CD4-positive, alpha-beta T cell (primary cell): Measurements from ENCODE around the gene UPF1. TPM values are rescaled to one million over a fixed set of nuclear protein-coding genes. Genes with fewer than 3 reads are reported as not detected.

Source experiments
- ATAC-seq: fragments of 200-7000 bp; cut with Tn5 transposase; one replicate; pipeline ENCODE4 v1.10.0; 2022; ENCODE audit warnings: mild to moderate bottlenecking; ENCODE audit not compliant: poor library complexity
- CTCF ChIA-PET: fragments of 350-600 bp; sonication (Branson Sonifier 250); formaldehyde crosslinking; loops from one replicate; lab custom pipeline; 2021; ENCODE audit warnings: antibody characterized with exemption, inconsistent platforms; lab: Charles Lee
- POLR2A ChIA-PET: fragments of 350-600 bp; sonication (Branson Sonifier 250); formaldehyde crosslinking; loops from one replicate; lab custom pipeline; 2021; ENCODE audit warnings: antibody characterized with exemption, inconsistent platforms; lab: Charles Lee
- DNase-seq, 14 experiments: peaks; one replicate each; pipeline ENCODE4 v3.0.0-alpha.2; 2013 to 2020; ENCODE audit warnings: mixed read lengths in 2 of 14
- H3K27ac ChIP-seq, 2 donors: one replicate each; pipeline versions ENCODE4 v1.5.1 to v1.7.0; 2013; ENCODE audit warnings: low read length in 2 of 2, low read depth in 1 of 2, mild to moderate bottlenecking in 1 of 2
- H3K27me3 ChIP-seq, 2 experiments: 1 replicate in 1 of 2; 2 replicates in 1 of 2; pipeline versions ENCODE4 v1.6.1 to v1.7.0; 2013; ENCODE audit warnings: low read length in 2 of 2, control low read depth in 1 of 2, mild to moderate bottlenecking in 1 of 2, moderate library complexity in 1 of 2; ENCODE audit not compliant: insufficient read depth in 2 of 2, control insufficient read depth in 1 of 2
- H3K36me3 ChIP-seq: one replicate; pipeline ENCODE4 v1.6.1; 2013; ENCODE audit warnings: low read length, control low read depth; ENCODE audit not compliant: insufficient read depth
- H3K4me1 ChIP-seq: one replicate; pipeline ENCODE4 v1.6.1; 2013; ENCODE audit warnings: low read length, control low read depth; ENCODE audit not compliant: insufficient read depth
- H3K4me3 ChIP-seq: one replicate; pipeline ENCODE4 v1.5.1; 2013; ENCODE audit warnings: mild to moderate bottlenecking, low read length, moderate library complexity
- H3K9me3 ChIP-seq, 2 experiments: 1 replicate in 1 of 2; 2 replicates in 1 of 2; pipeline versions ENCODE4 v1.6.1 to v1.7.0; 2013; ENCODE audit warnings: low read length in 2 of 2, mild to moderate bottlenecking in 2 of 2, control low read depth in 1 of 2, moderate library complexity in 1 of 2; ENCODE audit not compliant: control insufficient read depth in 1 of 2, insufficient read depth in 1 of 2
- H3K27ac Mint-ChIP-seq: one replicate; pipeline ENCODE4 v1.8.0; 2020; ENCODE audit warnings: mixed read lengths
- H3K27me3 Mint-ChIP-seq: one replicate; pipeline ENCODE4 v1.8.0; 2021; ENCODE audit warnings: mixed read lengths
- H3K36me3 Mint-ChIP-seq: one replicate; pipeline ENCODE4 v1.8.0; 2021; ENCODE audit warnings: low read depth, mixed read lengths
- H3K4me1 Mint-ChIP-seq: one replicate; pipeline ENCODE4 v1.8.0; 2021; ENCODE audit warnings: low read depth, mixed read lengths
- H3K4me3 Mint-ChIP-seq: one replicate; pipeline ENCODE4 v1.8.0; 2020; ENCODE audit warnings: mild to moderate bottlenecking, mixed read lengths
- H3K9me3 Mint-ChIP-seq: one replicate; pipeline ENCODE4 v1.8.0; 2020; ENCODE audit warnings: mixed read lengths
- CTCF ChIP-seq: fragments of 200-600 bp; IDR thresholded peaks from one replicate; pipeline ENCODE4 v1.8.0; 2022; ENCODE audit warnings: antibody characterized with exemption, mild to moderate bottlenecking
- intact Hi-C, 2 experiments: fragments of 100-400 bp; cut with DNase I in 1 of 2; cut with micrococcal nuclease in 1 of 2; formaldehyde crosslinking; loops; one replicate each; pipeline versions ENCODE4 v1.15.1 to v1.9.0; 2023 to 2025; cut with DNase I, micrococcal nuclease
- total RNA-seq, 174 experiments: library from RNA in 2 of 174; stranded (reverse) in 2 of 174; gene quantifications; one replicate each; pipeline ENCODE4 v1.2.3 and lab custom pipeline; 2021 to 2026

UPF1 gene
- total RNA-seq, 2 experiments from 2014 or later, result 146 to 150 TPM

GRCh38 chr19:18851673-18852325, 20.0 kb downstream of the UPF1 start:
- Histone ChIP-seq H3K27me3 (no peaks in the 10 kb centered on the region), H3K4me3 (no peak overlapping the region), H3K27ac (no peak overlapping the region), H3K36me3 (peaks cover 91% of the 10 kb centered on the region), H3K9me3 (no peaks in the 10 kb centered on the region), H3K4me1 (peaks cover 27% of the 10 kb centered on the region)
- H3K9me3 Mint-ChIP-seq, result no peaks in the 10 kb centered on the region
- peaks cover 20% of the 10 kb centered on the region for H3K4me1 Mint-ChIP-seq
- TF ChIP-seq CTCF, result no peak
- intact Hi-C loops, result no loop called here
- POLR2A ChIA-PET, result no interaction called here
- DNase-seq (peak in 1 of 14 experiments; percentile 15), ATAC-seq (no peak)
- no peak overlapping the region for H3K27ac Mint-ChIP-seq
- no peak overlapping the region for H3K4me3 Mint-ChIP-seq
- CTCF ChIA-PET, result no interaction called here
- H3K36me3 Mint-ChIP-seq, result peaks cover 99% of the 10 kb centered on the region
- H3K27me3 Mint-ChIP-seq, result no peaks in the 10 kb centered on the region

- TF ChIP-seq CTCF, result no peak
- Histone ChIP-seq H3K27me3 (no peaks in the 10 kb centered on the region), H3K27ac (no peak overlapping the region), H3K4me1 (peaks cover 20% of the 10 kb centered on the region), H3K36me3 (peaks cover 98% of the 10 kb centered on the region), H3K9me3 (no peaks in the 10 kb centered on the region), H3K4me3 (no peak overlapping the region)
- Mint-ChIP-seq H3K9me3 (no peaks in the 10 kb centered on the region), H3K27ac (no peak overlapping the region), H3K36me3 (peaks cover 100% of the 10 kb centered on the region), H3K4me1 (peaks cover 11% of the 10 kb centered on the region), H3K27me3 (no peaks in the 10 kb centered on the region), H3K4me3 (no peak overlapping the region)
- POLR2A ChIA-PET, result no interaction called here
- CTCF ChIA-PET, result no interaction called here
- intact Hi-C loops, result no loop called here
- ATAC-seq, result no peak
- no peak for DNase-seq
Measured at GRCh38 chr19:18852648-18853047, 20.9 kb downstream of the UPF1 start.

GRCh38 chr19:18853755-18854427, 22.1 kb downstream of the UPF1 start:
- POLR2A ChIA-PET, result no interaction called here
- ATAC-seq (no peak), DNase-seq (no peak)
- H3K9me3 Mint-ChIP-seq, result no peaks in the 10 kb centered on the region
- CTCF ChIA-PET, result no interaction called here
- no peak overlapping the region for H3K27ac Mint-ChIP-seq
- H3K9me3 ChIP-seq, result no peaks in the 10 kb centered on the region
- H3K36me3 Mint-ChIP-seq, result peaks cover 99% of the 10 kb centered on the region
- H3K36me3 ChIP-seq, result peaks cover 98% of the 10 kb centered on the region
- H3K4me3 Mint-ChIP-seq, result no peak overlapping the region
- no peak overlapping the region for H3K4me3 ChIP-seq
- H3K27me3 ChIP-seq, result no peaks in the 10 kb centered on the region
- H3K4me1 ChIP-seq, result peaks cover 12% of the 10 kb centered on the region
- no peak for TF ChIP-seq CTCF
- intact Hi-C loops, result no loop called here
- H3K4me1 Mint-ChIP-seq, result peaks cover 4% of the 10 kb centered on the region
- H3K27me3 Mint-ChIP-seq, result no peaks in the 10 kb centered on the region
- no peak overlapping the region for H3K27ac ChIP-seq
